Measurements from ENCODE around the gene AP1S1.

The AP1S1 gene

DNA sequence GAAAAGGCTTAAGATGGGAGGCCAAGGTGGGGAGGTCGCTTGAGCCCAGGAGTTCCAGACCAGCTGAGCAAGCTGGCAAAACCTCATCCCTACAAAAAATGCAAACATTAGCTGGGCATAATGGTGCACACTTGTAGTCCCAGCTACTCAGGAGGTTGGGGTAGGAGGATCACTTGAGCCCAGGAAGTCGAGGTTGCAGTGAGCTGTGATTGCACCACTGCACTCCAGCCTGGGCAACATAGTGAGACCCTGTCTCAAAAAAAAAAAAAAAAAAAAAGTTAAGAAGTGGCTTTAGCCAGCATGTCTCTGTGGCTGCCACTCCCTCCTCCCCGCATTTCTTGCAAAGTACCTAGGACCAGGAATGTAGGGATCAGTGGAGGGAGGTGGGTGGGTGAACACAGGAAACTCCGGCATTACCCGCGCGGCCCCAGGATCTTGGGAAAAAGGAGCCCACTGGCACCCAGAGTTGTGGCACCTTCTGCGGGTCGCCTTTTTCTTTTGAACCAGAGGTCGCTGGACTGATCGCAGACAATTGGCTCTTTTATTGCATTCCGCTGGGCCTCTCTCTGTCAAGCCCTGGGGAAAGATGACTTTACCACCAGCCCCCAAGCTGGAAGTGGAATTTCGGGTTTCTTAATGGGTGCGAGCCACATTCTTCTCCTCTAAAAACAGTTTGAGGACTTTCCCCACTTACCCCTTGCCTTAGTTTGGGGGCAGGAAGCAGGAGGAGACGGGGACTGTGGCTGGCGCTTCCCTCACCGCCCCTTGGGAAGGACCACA is 7.6 kb downstream of the AP1S1 start:
- TF ChIP-seq, protein P1, sequence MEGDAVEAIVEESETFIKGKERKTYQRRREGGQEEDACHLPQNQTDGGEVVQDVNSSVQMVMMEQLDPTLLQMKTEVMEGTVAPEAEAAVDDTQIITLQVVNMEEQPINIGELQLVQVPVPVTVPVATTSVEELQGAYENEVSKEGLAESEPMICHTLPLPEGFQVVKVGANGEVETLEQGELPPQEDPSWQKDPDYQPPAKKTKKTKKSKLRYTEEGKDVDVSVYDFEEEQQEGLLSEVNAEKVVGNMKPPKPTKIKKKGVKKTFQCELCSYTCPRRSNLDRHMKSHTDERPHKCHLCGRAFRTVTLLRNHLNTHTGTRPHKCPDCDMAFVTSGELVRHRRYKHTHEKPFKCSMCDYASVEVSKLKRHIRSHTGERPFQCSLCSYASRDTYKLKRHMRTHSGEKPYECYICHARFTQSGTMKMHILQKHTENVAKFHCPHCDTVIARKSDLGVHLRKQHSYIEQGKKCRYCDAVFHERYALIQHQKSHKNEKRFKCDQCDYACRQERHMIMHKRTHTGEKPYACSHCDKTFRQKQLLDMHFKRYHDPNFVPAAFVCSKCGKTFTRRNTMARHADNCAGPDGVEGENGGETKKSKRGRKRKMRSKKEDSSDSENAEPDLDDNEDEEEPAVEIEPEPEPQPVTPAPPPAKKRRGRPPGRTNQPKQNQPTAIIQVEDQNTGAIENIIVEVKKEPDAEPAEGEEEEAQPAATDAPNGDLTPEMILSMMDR (IDR thresholded peaks at IDR 0.05; ENCODE audit: insufficient read depth, low read length): no peak
- TF ChIP-seq, protein P2, sequence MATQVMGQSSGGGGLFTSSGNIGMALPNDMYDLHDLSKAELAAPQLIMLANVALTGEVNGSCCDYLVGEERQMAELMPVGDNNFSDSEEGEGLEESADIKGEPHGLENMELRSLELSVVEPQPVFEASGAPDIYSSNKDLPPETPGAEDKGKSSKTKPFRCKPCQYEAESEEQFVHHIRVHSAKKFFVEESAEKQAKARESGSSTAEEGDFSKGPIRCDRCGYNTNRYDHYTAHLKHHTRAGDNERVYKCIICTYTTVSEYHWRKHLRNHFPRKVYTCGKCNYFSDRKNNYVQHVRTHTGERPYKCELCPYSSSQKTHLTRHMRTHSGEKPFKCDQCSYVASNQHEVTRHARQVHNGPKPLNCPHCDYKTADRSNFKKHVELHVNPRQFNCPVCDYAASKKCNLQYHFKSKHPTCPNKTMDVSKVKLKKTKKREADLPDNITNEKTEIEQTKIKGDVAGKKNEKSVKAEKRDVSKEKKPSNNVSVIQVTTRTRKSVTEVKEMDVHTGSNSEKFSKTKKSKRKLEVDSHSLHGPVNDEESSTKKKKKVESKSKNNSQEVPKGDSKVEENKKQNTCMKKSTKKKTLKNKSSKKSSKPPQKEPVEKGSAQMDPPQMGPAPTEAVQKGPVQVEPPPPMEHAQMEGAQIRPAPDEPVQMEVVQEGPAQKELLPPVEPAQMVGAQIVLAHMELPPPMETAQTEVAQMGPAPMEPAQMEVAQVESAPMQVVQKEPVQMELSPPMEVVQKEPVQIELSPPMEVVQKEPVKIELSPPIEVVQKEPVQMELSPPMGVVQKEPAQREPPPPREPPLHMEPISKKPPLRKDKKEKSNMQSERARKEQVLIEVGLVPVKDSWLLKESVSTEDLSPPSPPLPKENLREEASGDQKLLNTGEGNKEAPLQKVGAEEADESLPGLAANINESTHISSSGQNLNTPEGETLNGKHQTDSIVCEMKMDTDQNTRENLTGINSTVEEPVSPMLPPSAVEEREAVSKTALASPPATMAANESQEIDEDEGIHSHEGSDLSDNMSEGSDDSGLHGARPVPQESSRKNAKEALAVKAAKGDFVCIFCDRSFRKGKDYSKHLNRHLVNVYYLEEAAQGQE (IDR thresholded peaks at IDR 0.05; ENCODE audit: insufficient replicate concordance, low read depth): no peak
- no peak for TF ChIP-seq GABPA (IDR thresholded peaks at IDR 0.05; ENCODE audit: low read depth)
- no peak for TF ChIP-seq SPI1 (IDR thresholded peaks at IDR 0.05; ENCODE audit: borderline replicate concordance, low read depth)
- TF ChIP-seq POLR2AphosphoS5 (IDR thresholded peaks at IDR 0.05; ENCODE audit: low read depth): no peak
- Histone ChIP-seq H3K4me3 (replicated peaks; ENCODE audit: insufficient read depth, low read length) (no peak overlapping the region), H3K27ac (replicated peaks) (no peak overlapping the region), H3K27me3 (ENCODE audit: insufficient read depth, poor library complexity, severe bottlenecking) (peaks cover 23% of the 10 kb centered on the region)
- DNase-seq (ENCODE audit: low read depth in 1 of 2, low spot score in 1 of 2): no peak

DNA sequence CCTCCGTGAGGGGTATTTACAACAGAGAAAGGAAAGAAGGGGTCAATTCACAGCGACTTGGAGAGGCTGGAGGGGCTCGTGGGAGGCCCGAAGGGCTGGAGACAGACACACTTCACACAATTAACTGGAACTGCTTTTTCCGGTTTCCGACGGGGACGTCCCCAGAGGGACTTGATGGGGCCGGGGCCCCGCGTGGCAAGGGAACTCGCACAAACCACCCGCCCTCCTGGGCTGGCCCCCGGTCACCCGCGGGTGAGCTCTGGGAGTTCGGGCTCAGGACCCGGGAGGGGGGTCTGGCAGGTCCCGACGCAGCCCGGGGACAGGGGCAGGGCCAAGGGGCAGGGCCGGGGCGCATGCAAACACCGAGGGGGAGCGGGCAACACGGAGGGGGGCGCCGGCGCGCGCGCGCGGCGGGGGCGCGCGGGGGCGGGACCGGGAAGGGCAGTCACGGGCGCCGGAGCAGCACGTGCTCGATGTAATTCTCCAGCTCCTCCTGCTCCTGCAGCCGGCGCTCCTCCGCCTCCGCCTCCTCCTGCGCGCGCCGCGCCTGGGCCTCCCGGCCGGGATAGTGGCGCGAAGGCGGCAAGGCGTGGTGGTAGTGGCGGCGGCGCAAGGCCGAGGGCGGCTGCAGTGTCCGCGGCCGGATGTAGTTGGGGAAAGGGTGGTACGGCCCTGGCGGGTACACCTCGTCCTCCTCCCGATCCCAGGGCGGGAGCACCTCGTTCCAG is 8.4 kb downstream of the AP1S1 start:
- Histone ChIP-seq H3K4me3 (replicated peaks; ENCODE audit: insufficient read depth, low read length) (peak overlapping the region; percentile 32), H3K27me3 (ENCODE audit: insufficient read depth, poor library complexity, severe bottlenecking) (peaks cover 29% of the 10 kb centered on the region), H3K27ac (replicated peaks) (no peak overlapping the region)
- DNase-seq (ENCODE audit: low read depth in 1 of 2, low spot score in 1 of 2): peak in 1 of 2 experiments; percentile 50
- no peak for TF ChIP-seq GABPA (IDR thresholded peaks at IDR 0.05; ENCODE audit: low read depth)
- no peak for TF ChIP-seq SPI1 (IDR thresholded peaks at IDR 0.05; ENCODE audit: borderline replicate concordance, low read depth)
- TF ChIP-seq, protein P1 (IDR thresholded peaks at IDR 0.05; ENCODE audit: insufficient read depth, low read length): no peak
- no peak for TF ChIP-seq POLR2AphosphoS5 (IDR thresholded peaks at IDR 0.05; ENCODE audit: low read depth)
- TF ChIP-seq, protein P2 (IDR thresholded peaks at IDR 0.05; ENCODE audit: insufficient replicate concordance, low read depth): no peak

DNA sequence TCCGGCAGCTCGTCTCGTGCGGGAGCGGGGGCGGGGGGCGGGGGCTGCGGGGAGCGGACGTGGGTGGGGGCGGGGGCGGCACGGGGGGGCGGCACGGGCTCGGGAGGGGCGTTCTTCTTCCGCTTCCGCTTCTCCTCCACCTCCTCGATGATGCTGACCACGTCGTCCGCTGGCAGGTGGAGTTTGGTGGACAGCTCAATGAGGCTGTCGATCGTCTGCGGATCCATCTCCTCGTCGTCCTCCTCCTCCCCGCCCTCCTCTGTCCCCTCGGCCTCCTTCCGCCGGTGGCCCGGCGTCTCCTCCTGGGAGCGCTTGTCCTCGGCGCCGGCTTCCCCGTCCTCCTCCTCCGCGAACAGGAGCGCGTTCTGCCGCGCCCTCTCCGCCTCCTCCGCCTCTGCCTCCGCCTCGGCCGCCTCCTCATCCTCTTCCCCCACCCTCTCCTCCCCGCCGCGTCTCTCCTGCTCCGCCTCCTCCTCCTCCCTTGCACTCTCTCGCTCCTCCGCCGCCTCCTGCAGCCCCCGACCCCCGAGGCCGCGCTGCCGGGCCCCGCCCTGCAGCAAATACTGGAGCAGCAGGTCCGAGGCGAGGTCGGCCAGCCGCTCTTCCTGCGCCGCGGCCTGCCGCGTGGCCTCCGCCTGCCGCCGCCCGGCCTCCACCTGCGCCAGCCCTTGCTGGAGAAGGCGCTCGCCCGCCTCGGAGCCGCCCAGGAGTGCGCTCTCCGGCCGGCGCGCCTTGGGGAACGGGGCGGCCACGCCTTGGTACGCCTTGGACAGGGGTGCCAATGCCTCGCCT is 9.2 kb downstream of the AP1S1 start:
- Histone ChIP-seq H3K27ac (replicated peaks) (no peak overlapping the region), H3K4me3 (replicated peaks; ENCODE audit: insufficient read depth, low read length) (peak overlapping the region; percentile 32), H3K27me3 (ENCODE audit: insufficient read depth, poor library complexity, severe bottlenecking) (peaks cover 35% of the 10 kb centered on the region)
- TF ChIP-seq, protein P1 (IDR thresholded peaks at IDR 0.05; ENCODE audit: insufficient read depth, low read length): no peak
- no peak for TF ChIP-seq POLR2AphosphoS5 (IDR thresholded peaks at IDR 0.05; ENCODE audit: low read depth)
- no peak for TF ChIP-seq GABPA (IDR thresholded peaks at IDR 0.05; ENCODE audit: low read depth)
- no peak for TF ChIP-seq SPI1 (IDR thresholded peaks at IDR 0.05; ENCODE audit: borderline replicate concordance, low read depth)
- TF ChIP-seq, protein P2 (IDR thresholded peaks at IDR 0.05; ENCODE audit: insufficient replicate concordance, low read depth): no peak
- DNase-seq (ENCODE audit: low read depth in 1 of 2, low spot score in 1 of 2): peak in 1 of 2 experiments; percentile 40

Measured in HL-60 (cell line).